GM23338 (cell line): Measurements from ENCODE around the gene ZNF664. TPM values are rescaled to one million over a fixed set of nuclear protein-coding genes. Genes with fewer than 3 reads are reported as not detected.

Source experiments
- ATAC-seq: fragments of 200-7000 bp; cut with Tn5 transposase; 3 replicates; pipeline ENCODE4 v1.9.1; 2020
- DNase-seq: peaks from one replicate; pipeline ENCODE4 v3.0.0-alpha.2; 2015; ENCODE audit warnings: low spot score
- H2AFZ ChIP-seq: fragments of 200-600 bp; sonication (generic); 2 replicates; pipeline ENCODE4 v1.8.0; 2016; ENCODE audit warnings: antibody characterized with exemption, mild to moderate bottlenecking, moderate library complexity
- H3F3A ChIP-seq: fragments of 200-600 bp; sonication (generic); replicated peaks from 2 replicates; pipeline ENCODE4 v1.8.0; 2017; ENCODE audit warnings: antibody characterized with exemption, mixed run types, low read depth
- H3K27ac ChIP-seq: fragments of 200-600 bp; sonication (generic); 2 replicates; pipeline ENCODE4 v1.6.1; 2016; ENCODE audit warnings: low read depth
- H3K27me3 ChIP-seq: fragments of 200-600 bp; sonication (generic); 2 replicates; pipeline ENCODE4 v1.8.0; 2016; ENCODE audit warnings: mild to moderate bottlenecking, mixed run types, moderate library complexity; ENCODE audit not compliant: insufficient read depth
- H3K36me3 ChIP-seq: fragments of 200-600 bp; sonication (generic); 2 replicates; pipeline ENCODE4 v1.8.0; 2016; ENCODE audit warnings: mild to moderate bottlenecking; ENCODE audit not compliant: insufficient read depth
- H3K4me1 ChIP-seq: fragments of 200-600 bp; sonication (generic); 2 replicates; pipeline ENCODE4 v1.8.0; 2016; ENCODE audit warnings: mild to moderate bottlenecking, moderate library complexity; ENCODE audit not compliant: insufficient read depth
- H3K4me2 ChIP-seq: fragments of 200-600 bp; sonication (generic); 2 replicates; pipeline ENCODE4 v1.7.1; 2017; ENCODE audit warnings: mixed run types
- H3K4me3 ChIP-seq: fragments of 200-600 bp; sonication (generic); 2 replicates; pipeline ENCODE4 v1.6.1; 2016; ENCODE audit warnings: mixed run types
- H3K79me2 ChIP-seq: fragments of 200-600 bp; sonication (generic); replicated peaks from 2 replicates; pipeline ENCODE4 v1.8.0; 2017; ENCODE audit warnings: mild to moderate bottlenecking; ENCODE audit not compliant: insufficient read depth
- H3K9me2 ChIP-seq: fragments of 200-600 bp; sonication (generic); 2 replicates; pipeline ENCODE4 v1.8.0; 2017; ENCODE audit not compliant: insufficient read depth
- H4K20me1 ChIP-seq: fragments of 200-600 bp; sonication (generic); replicated peaks from 2 replicates; pipeline ENCODE4 v1.8.0; 2017; ENCODE audit warnings: mild to moderate bottlenecking; ENCODE audit not compliant: insufficient read depth
- H3K27ac Mint-ChIP-seq: 2 replicates; pipeline ENCODE4 v1.8.0; 2020; ENCODE audit warnings: inconsistent platforms, mild to moderate bottlenecking, moderate library complexity, mixed read lengths
- H3K27me3 Mint-ChIP-seq: 3 replicates; pipeline ENCODE4 v1.8.0; 2022; ENCODE audit warnings: low read depth, mild to moderate bottlenecking, moderate library complexity, mixed read lengths, inconsistent platforms; ENCODE audit not compliant: insufficient read depth, poor library complexity
- H3K36me3 Mint-ChIP-seq: 3 replicates; pipeline ENCODE4 v1.8.0; 2021; ENCODE audit warnings: low read depth, mild to moderate bottlenecking, inconsistent platforms, moderate library complexity, mixed read lengths
- H3K4me1 Mint-ChIP-seq: 3 replicates; pipeline ENCODE4 v1.8.0; 2020; ENCODE audit warnings: mild to moderate bottlenecking, inconsistent platforms, mixed read lengths
- H3K4me3 Mint-ChIP-seq: 3 replicates; pipeline ENCODE4 v1.8.0; 2021; ENCODE audit warnings: moderate library complexity, mild to moderate bottlenecking, inconsistent platforms, mixed read lengths
- H3K9me3 Mint-ChIP-seq: 3 replicates; pipeline ENCODE4 v1.8.0; 2020; ENCODE audit warnings: moderate library complexity, mild to moderate bottlenecking, inconsistent platforms, mixed read lengths
- CREB1 ChIP-seq: fragments of 250-450 bp; sonication (Bioruptor Pico); IDR thresholded peaks from 2 replicates; pipeline ENCODE4 v1.5.0; 2020; ENCODE audit warnings: low read depth, mild to moderate bottlenecking, moderate library complexity
- JUNB ChIP-seq: IDR thresholded peaks from one replicate; pipeline ENCODE4 v1.6.1; 2016; ENCODE audit warnings: antibody characterized with exemption; ENCODE audit not compliant: unreplicated experiment
- NANOG ChIP-seq: IDR thresholded peaks from 2 replicates; pipeline ENCODE4 v1.6.1; 2016; ENCODE audit warnings: antibody characterized with exemption, borderline replicate concordance
- POLR2AphosphoS5 ChIP-seq: IDR thresholded peaks from 2 replicates; pipeline ENCODE4 v1.6.1; 2016; ENCODE audit warnings: antibody characterized with exemption, low read depth
- STAT1 ChIP-seq: IDR thresholded peaks from one replicate; pipeline ENCODE4 v1.6.1; 2016; ENCODE audit warnings: antibody characterized with exemption; ENCODE audit not compliant: unreplicated experiment
- ZNF114 ChIP-seq: fragments of 250-450 bp; sonication (Bioruptor Pico); IDR thresholded peaks from 2 replicates; pipeline ENCODE4 v1.5.0; 2020; ENCODE audit warnings: mild to moderate bottlenecking, moderate library complexity
- ZNF331 ChIP-seq: fragments of 250-450 bp; sonication (Bioruptor Pico); IDR thresholded peaks from 2 replicates; pipeline ENCODE4 v1.5.0; 2020; ENCODE audit warnings: low read depth, mild to moderate bottlenecking, moderate library complexity
- polyA plus RNA-seq: library from polyadenylated mRNA; unstranded; fragments of >200 nt; fragmentation: Nextera tagmentation; extraction: Ambion mirVana; gene quantifications from 2 replicates; pipeline ENCODE4 v1.2.1, GENCODE V29; 2016
- total RNA-seq: library from RNA; depleted of rRNA; stranded (reverse); fragments of >200 nt; shearing (Covaris generic); gene quantifications from 2 replicates; pipeline ENCODE4 v1.2.3, GENCODE V29; 2014
- TF ChIP-seq, protein P1 (sequence below), 2 experiments: fragments of 200-600 bp in 1 of 2; sonication (generic) in 1 of 2; conservative IDR thresholded peaks; 2 replicates each; pipeline versions ENCODE4 v1.5.1 to v1.6.1; 2016 to 2017; ENCODE audit warnings: antibody characterized with exemption in 2 of 2, low read depth in 2 of 2, mild to moderate bottlenecking in 2 of 2, moderate library complexity in 1 of 2
- TF ChIP-seq, protein P2 (sequence below): IDR thresholded peaks from 2 replicates; pipeline ENCODE4 v1.6.1; 2016; ENCODE audit warnings: antibody characterized with exemption
- TF ChIP-seq, protein P3 (sequence below): fragments of 250-450 bp; sonication (Bioruptor Pico); IDR thresholded peaks from 2 replicates; pipeline ENCODE4 v1.5.0; 2020; ENCODE audit warnings: mild to moderate bottlenecking, moderate library complexity
- TF ChIP-seq, protein P4 (sequence below): IDR thresholded peaks from one replicate; pipeline ENCODE4 v1.6.1; 2018; ENCODE audit warnings: antibody characterized with exemption; ENCODE audit not compliant: unreplicated experiment

The ZNF664 gene
- total and polyA plus RNA-seq, 2 experiments from 2014 or later: 8.1 to 35.2 TPM

DNA sequence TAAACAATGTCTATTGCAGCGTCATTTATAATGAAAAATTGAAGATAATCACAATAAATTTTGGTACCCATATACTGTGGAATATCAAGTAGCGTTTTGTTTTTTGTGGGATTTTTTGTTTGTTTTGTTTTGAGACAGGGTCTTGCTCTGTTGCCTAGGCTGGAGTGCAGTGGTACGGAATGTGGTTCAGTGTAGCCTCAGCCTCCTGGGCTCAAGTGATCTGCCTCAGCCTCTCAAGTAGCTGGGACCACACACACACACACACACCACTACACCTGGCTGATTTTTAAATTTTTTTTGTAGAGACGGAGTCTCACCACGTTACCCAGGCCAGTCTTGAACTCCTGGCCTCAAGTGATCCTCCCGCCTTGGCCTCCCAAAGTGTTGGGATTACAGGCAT is 6.6 kb downstream of the ZNF664 start (continued):
- TF ChIP-seq, protein P1, sequence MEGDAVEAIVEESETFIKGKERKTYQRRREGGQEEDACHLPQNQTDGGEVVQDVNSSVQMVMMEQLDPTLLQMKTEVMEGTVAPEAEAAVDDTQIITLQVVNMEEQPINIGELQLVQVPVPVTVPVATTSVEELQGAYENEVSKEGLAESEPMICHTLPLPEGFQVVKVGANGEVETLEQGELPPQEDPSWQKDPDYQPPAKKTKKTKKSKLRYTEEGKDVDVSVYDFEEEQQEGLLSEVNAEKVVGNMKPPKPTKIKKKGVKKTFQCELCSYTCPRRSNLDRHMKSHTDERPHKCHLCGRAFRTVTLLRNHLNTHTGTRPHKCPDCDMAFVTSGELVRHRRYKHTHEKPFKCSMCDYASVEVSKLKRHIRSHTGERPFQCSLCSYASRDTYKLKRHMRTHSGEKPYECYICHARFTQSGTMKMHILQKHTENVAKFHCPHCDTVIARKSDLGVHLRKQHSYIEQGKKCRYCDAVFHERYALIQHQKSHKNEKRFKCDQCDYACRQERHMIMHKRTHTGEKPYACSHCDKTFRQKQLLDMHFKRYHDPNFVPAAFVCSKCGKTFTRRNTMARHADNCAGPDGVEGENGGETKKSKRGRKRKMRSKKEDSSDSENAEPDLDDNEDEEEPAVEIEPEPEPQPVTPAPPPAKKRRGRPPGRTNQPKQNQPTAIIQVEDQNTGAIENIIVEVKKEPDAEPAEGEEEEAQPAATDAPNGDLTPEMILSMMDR (conservative IDR thresholded peaks at IDR 0.05; ENCODE audit: low read depth in 2 of 2): no peak
- no peak for TF ChIP-seq NANOG

DNA sequence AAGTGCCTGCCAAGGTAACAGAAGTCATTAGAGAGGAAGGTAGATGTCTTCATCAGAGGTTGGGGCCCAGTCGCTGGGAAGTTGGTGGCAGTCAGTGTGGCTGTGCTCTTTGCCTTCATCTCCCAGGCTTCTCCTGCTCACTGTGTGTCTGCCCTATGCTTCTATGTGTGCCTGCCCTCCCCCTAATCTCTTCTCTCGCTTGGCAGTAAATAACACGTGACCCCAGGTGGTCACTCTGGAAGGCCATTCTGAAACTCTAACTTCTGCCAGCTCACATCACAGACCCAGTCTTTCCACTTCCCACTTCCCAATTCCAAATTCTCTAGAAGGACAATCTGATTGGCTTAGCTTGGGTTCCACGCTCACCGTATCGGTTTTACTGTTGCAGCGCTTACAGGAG is 9.3 kb downstream of the ZNF664 start:
- H3K4me3 ChIP-seq: no peak overlapping the region
- 0 out of 2 replicates have a peak, but pooled peaks cover under 1% of the 10 kb centered on the region for H3K27me3 ChIP-seq
- H3K27ac Mint-ChIP-seq: no peak overlapping the region
- no peaks in the 10 kb centered on the region for H3F3A ChIP-seq
- 0 out of 2 replicates have a peak, but pooled peaks cover 8% of the 10 kb centered on the region for H3K79me2 ChIP-seq
- H3K4me3 Mint-ChIP-seq: no peak overlapping the region
- DNase-seq: no peak
- H2AFZ ChIP-seq: no peak overlapping the region
- no peaks in the 10 kb centered on the region for H3K36me3 ChIP-seq
- no peak overlapping the region for H3K27ac ChIP-seq
- no peak overlapping the region for H3K4me2 ChIP-seq
- no peaks in the 10 kb centered on the region for H3K9me2 ChIP-seq
- H3K9me3 Mint-ChIP-seq: no peaks in the 10 kb centered on the region
- no peaks in the 10 kb centered on the region for H3K36me3 Mint-ChIP-seq
- H3K4me1 Mint-ChIP-seq: peaks cover 3% of the 10 kb centered on the region; the same call in 2 of the 3 replicates
- no peaks in the 10 kb centered on the region for H3K4me1 ChIP-seq
- H4K20me1 ChIP-seq: peaks cover 19% of the 10 kb centered on the region
- ATAC-seq: no peak
- no peaks in the 10 kb centered on the region for H3K27me3 Mint-ChIP-seq
- TF ChIP-seq, protein P2, sequence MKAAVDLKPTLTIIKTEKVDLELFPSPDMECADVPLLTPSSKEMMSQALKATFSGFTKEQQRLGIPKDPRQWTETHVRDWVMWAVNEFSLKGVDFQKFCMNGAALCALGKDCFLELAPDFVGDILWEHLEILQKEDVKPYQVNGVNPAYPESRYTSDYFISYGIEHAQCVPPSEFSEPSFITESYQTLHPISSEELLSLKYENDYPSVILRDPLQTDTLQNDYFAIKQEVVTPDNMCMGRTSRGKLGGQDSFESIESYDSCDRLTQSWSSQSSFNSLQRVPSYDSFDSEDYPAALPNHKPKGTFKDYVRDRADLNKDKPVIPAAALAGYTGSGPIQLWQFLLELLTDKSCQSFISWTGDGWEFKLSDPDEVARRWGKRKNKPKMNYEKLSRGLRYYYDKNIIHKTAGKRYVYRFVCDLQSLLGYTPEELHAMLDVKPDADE: no peak
- TF ChIP-seq ZNF114 (CRISPR knock-in tag) (no peak), JUNB (no peak), STAT1 (no peak), POLR2AphosphoS5 (no peak), CREB1 (CRISPR knock-in tag) (no peak), ZNF331 (no peak)
- TF ChIP-seq, protein P3, sequence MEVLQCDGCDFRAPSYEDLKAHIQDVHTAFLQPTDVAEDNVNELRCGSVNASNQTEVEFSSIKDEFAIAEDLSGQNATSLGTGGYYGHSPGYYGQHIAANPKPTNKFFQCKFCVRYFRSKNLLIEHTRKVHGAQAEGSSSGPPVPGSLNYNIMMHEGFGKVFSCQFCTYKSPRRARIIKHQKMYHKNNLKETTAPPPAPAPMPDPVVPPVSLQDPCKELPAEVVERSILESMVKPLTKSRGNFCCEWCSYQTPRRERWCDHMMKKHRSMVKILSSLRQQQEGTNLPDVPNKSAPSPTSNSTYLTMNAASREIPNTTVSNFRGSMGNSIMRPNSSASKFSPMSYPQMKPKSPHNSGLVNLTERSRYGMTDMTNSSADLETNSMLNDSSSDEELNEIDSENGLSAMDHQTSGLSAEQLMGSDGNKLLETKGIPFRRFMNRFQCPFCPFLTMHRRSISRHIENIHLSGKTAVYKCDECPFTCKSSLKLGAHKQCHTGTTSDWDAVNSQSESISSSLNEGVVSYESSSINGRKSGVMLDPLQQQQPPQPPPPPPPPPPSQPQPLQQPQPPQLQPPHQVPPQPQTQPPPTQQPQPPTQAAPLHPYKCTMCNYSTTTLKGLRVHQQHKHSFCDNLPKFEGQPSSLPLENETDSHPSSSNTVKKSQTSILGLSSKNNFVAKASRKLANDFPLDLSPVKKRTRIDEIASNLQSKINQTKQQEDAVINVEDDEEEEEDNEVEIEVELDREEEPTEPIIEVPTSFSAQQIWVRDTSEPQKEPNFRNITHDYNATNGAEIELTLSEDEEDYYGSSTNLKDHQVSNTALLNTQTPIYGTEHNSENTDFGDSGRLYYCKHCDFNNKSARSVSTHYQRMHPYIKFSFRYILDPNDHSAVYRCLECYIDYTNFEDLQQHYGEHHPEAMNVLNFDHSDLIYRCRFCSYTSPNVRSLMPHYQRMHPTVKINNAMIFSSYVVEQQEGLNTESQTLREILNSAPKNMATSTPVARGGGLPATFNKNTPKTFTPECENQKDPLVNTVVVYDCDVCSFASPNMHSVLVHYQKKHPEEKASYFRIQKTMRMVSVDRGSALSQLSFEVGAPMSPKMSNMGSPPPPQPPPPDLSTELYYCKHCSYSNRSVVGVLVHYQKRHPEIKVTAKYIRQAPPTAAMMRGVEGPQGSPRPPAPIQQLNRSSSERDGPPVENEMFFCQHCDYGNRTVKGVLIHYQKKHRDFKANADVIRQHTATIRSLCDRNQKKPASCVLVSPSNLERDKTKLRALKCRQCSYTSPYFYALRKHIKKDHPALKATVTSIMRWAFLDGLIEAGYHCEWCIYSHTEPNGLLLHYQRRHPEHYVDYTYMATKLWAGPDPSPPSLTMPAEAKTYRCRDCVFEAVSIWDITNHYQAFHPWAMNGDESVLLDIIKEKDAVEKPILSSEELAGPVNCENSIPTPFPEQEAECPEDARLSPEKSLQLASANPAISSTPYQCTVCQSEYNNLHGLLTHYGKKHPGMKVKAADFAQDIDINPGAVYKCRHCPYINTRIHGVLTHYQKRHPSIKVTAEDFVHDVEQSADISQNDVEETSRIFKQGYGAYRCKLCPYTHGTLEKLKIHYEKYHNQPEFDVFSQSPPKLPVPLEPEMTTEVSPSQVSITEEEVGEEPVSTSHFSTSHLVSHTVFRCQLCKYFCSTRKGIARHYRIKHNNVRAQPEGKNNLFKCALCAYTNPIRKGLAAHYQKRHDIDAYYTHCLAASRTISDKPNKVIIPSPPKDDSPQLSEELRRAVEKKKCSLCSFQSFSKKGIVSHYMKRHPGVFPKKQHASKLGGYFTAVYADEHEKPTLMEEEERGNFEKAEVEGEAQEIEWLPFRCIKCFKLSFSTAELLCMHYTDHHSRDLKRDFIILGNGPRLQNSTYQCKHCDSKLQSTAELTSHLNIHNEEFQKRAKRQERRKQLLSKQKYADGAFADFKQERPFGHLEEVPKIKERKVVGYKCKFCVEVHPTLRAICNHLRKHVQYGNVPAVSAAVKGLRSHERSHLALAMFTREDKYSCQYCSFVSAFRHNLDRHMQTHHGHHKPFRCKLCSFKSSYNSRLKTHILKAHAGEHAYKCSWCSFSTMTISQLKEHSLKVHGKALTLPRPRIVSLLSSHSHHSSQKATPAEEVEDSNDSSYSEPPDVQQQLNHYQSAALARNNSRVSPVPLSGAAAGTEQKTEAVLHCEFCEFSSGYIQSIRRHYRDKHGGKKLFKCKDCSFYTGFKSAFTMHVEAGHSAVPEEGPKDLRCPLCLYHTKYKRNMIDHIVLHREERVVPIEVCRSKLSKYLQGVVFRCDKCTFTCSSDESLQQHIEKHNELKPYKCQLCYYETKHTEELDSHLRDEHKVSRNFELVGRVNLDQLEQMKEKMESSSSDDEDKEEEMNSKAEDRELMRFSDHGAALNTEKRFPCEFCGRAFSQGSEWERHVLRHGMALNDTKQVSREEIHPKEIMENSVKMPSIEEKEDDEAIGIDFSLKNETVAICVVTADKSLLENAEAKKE: no peak
- TF ChIP-seq, protein P4, sequence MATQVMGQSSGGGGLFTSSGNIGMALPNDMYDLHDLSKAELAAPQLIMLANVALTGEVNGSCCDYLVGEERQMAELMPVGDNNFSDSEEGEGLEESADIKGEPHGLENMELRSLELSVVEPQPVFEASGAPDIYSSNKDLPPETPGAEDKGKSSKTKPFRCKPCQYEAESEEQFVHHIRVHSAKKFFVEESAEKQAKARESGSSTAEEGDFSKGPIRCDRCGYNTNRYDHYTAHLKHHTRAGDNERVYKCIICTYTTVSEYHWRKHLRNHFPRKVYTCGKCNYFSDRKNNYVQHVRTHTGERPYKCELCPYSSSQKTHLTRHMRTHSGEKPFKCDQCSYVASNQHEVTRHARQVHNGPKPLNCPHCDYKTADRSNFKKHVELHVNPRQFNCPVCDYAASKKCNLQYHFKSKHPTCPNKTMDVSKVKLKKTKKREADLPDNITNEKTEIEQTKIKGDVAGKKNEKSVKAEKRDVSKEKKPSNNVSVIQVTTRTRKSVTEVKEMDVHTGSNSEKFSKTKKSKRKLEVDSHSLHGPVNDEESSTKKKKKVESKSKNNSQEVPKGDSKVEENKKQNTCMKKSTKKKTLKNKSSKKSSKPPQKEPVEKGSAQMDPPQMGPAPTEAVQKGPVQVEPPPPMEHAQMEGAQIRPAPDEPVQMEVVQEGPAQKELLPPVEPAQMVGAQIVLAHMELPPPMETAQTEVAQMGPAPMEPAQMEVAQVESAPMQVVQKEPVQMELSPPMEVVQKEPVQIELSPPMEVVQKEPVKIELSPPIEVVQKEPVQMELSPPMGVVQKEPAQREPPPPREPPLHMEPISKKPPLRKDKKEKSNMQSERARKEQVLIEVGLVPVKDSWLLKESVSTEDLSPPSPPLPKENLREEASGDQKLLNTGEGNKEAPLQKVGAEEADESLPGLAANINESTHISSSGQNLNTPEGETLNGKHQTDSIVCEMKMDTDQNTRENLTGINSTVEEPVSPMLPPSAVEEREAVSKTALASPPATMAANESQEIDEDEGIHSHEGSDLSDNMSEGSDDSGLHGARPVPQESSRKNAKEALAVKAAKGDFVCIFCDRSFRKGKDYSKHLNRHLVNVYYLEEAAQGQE: no peak
- TF ChIP-seq, protein P1 (conservative IDR thresholded peaks at IDR 0.05; ENCODE audit: low read depth in 2 of 2): no peak
